ENCODE results near the gene FIGLA.

DNA sequence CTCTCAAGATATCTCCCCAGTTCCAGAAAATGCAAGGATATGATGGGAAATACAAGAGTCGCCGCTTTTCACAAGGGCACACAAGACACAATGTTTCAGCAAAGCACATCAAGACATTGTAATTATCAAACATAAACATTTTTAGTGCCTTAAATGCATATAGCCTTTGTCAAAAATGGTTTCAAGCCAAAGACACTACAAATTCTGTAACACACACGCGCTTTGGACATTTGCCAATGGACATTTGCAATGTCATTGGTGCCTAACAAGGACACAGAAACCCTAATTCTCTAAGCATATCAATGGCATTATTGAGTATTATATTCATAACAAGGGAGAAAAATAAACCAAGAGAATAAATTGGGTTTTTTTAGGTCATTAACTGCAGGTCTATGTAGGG is 38.6 kb downstream of the FIGLA start:
- TF ChIP-seq POLR2AphosphoS5 (IDR thresholded peaks at IDR 0.05; ENCODE audit: low read depth) = no peak
- TF ChIP-seq, protein P1, sequence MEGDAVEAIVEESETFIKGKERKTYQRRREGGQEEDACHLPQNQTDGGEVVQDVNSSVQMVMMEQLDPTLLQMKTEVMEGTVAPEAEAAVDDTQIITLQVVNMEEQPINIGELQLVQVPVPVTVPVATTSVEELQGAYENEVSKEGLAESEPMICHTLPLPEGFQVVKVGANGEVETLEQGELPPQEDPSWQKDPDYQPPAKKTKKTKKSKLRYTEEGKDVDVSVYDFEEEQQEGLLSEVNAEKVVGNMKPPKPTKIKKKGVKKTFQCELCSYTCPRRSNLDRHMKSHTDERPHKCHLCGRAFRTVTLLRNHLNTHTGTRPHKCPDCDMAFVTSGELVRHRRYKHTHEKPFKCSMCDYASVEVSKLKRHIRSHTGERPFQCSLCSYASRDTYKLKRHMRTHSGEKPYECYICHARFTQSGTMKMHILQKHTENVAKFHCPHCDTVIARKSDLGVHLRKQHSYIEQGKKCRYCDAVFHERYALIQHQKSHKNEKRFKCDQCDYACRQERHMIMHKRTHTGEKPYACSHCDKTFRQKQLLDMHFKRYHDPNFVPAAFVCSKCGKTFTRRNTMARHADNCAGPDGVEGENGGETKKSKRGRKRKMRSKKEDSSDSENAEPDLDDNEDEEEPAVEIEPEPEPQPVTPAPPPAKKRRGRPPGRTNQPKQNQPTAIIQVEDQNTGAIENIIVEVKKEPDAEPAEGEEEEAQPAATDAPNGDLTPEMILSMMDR (IDR thresholded peaks at IDR 0.05; ENCODE audit: insufficient read depth, low read length) = no peak
- TF ChIP-seq GABPA (IDR thresholded peaks at IDR 0.05; ENCODE audit: low read depth) = no peak

Data from HL-60 (cell line).